Natural killer cell (primary cell): ENCODE data around the gene ALG6. TPM values are rescaled to one million over a fixed set of nuclear protein-coding genes. Genes with fewer than 3 reads are reported as not detected.

Experiments used
- ATAC-seq, 3 donors: fragments of 150-1000 bp in 2 of 3; fragments of 200-7000 bp in 1 of 3; cut with Tn5 transposase; 1 replicate in 1 of 3; 2 replicates in 2 of 3; pipeline ENCODE4 v1.10.0; 2021; ENCODE audit warnings: mild to moderate bottlenecking in 2 of 3, moderate library complexity in 2 of 3
- DNase-seq, 2 donors: peaks; one replicate each; pipeline versions ENCODE4 v3.0.0 to v3.0.0-alpha.2; 2013 to 2021; ENCODE audit warnings: mixed read lengths in 1 of 2
- H3K27ac ChIP-seq: one replicate; pipeline ENCODE4 v1.5.1; 2013; ENCODE audit warnings: mild to moderate bottlenecking, low read length
- H3K27me3 ChIP-seq: one replicate; pipeline ENCODE4 v1.6.1; 2013; ENCODE audit warnings: low read length; ENCODE audit not compliant: control insufficient read depth, insufficient read depth
- H3K36me3 ChIP-seq: one replicate; pipeline ENCODE4 v1.6.1; 2013; ENCODE audit warnings: low read length; ENCODE audit not compliant: control insufficient read depth, insufficient read depth
- H3K4me1 ChIP-seq: one replicate; pipeline ENCODE4 v1.6.1; 2013; ENCODE audit warnings: low read length; ENCODE audit not compliant: control insufficient read depth, insufficient read depth
- H3K4me3 ChIP-seq: one replicate; pipeline ENCODE4 v1.5.1; 2013; ENCODE audit warnings: low read length
- H3K9me3 ChIP-seq: one replicate; pipeline ENCODE4 v1.6.1; 2013; ENCODE audit warnings: low read length; ENCODE audit not compliant: control insufficient read depth, insufficient read depth
- H3K27ac Mint-ChIP-seq, 2 donors: one replicate each; pipeline ENCODE4 v1.8.0; 2022; ENCODE audit warnings: mild to moderate bottlenecking in 2 of 2, mixed read lengths in 2 of 2, moderate library complexity in 1 of 2
- H3K27me3 Mint-ChIP-seq, 2 donors: one replicate each; pipeline ENCODE4 v1.8.0; 2022; ENCODE audit warnings: low read depth in 2 of 2, mixed read lengths in 2 of 2
- H3K36me3 Mint-ChIP-seq: one replicate; pipeline ENCODE4 v1.8.0; 2022; ENCODE audit warnings: mixed read lengths
- H3K4me1 Mint-ChIP-seq, 2 donors: one replicate each; pipeline ENCODE4 v1.8.0; 2022; ENCODE audit warnings: mixed read lengths in 2 of 2
- H3K4me3 Mint-ChIP-seq: one replicate; pipeline ENCODE4 v1.8.0; 2022; ENCODE audit warnings: mild to moderate bottlenecking, moderate library complexity, mixed read lengths
- H3K9me3 Mint-ChIP-seq, 2 donors: one replicate each; pipeline ENCODE4 v1.8.0; 2022; ENCODE audit warnings: mixed read lengths in 2 of 2
- WGBS: methylation state at CpG from one replicate; pipeline ENCODE4 v1.1.7; 2013; ENCODE audit warnings: missing lambda C conversion rate; ENCODE audit not compliant: insufficient coverage; 5-methylcytosine and 5-hydroxymethylcytosine counted together
- intact Hi-C: fragments of 100-400 bp; cut with micrococcal nuclease; formaldehyde crosslinking; loops from one replicate; pipeline ENCODE4 v1.14.2; 2022
- total RNA-seq, 4 donors: library from RNA; stranded (reverse); fragments of 120-200 nt in 1 of 4; gene quantifications; one replicate each; pipeline versions ENCODE4 v1.2.3 to v1.2.4, GENCODE V29; 2013 to 2022
- TF ChIP-seq, protein P1 (sequence below): fragments of 200-600 bp; IDR thresholded peaks from one replicate; pipeline ENCODE4 v1.8.0; 2022; ENCODE audit warnings: antibody characterized with exemption

Gene ALG6
- total RNA-seq, 3 donors from 2014 or later (not counting 1 experiment from before 2014, with no cell fraction given), result 21.3 to 28.0 (median 23.4) TPM

DNA sequence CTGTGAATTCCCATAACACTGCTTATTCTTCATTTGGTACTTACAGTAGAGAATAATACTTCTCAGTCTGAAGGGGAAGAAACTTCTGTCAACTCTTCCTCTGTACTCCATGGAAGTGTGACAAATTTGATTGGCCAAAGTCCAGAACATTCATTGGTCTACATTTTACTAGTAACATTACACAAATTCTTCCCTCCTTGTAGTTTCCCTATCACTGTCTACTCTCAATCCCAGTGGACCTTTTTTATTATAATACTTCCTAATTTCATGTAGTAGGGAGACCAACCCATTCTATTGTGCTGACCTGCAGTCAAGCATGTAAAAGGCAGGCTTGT is 74.7 kb downstream of the ALG6 start:
- no peaks in the 10 kb centered on the region for H3K4me1 Mint-ChIP-seq
- H3K4me3 ChIP-seq, result no peak overlapping the region
- H3K27me3 Mint-ChIP-seq, result no peaks in the 10 kb centered on the region
- H3K4me1 ChIP-seq, result no peaks in the 10 kb centered on the region
- TF ChIP-seq, protein P1, sequence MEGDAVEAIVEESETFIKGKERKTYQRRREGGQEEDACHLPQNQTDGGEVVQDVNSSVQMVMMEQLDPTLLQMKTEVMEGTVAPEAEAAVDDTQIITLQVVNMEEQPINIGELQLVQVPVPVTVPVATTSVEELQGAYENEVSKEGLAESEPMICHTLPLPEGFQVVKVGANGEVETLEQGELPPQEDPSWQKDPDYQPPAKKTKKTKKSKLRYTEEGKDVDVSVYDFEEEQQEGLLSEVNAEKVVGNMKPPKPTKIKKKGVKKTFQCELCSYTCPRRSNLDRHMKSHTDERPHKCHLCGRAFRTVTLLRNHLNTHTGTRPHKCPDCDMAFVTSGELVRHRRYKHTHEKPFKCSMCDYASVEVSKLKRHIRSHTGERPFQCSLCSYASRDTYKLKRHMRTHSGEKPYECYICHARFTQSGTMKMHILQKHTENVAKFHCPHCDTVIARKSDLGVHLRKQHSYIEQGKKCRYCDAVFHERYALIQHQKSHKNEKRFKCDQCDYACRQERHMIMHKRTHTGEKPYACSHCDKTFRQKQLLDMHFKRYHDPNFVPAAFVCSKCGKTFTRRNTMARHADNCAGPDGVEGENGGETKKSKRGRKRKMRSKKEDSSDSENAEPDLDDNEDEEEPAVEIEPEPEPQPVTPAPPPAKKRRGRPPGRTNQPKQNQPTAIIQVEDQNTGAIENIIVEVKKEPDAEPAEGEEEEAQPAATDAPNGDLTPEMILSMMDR, result no peak
- intact Hi-C loops, result loop anchor here (5.0 kb wide), 1 partner anchor 600 kb away; no protein-coding TSS in a partner anchor
- H3K9me3 ChIP-seq, result no peaks in the 10 kb centered on the region
- no peaks in the 10 kb centered on the region for H3K9me3 Mint-ChIP-seq
- H3K27ac ChIP-seq, result no peak overlapping the region
- ATAC-seq (no peak), DNase-seq (no peak)
- H3K36me3 Mint-ChIP-seq, result no peaks in the 10 kb centered on the region
- no peak overlapping the region for H3K27ac Mint-ChIP-seq
- H3K4me3 Mint-ChIP-seq, result no peak overlapping the region
- no peaks in the 10 kb centered on the region for H3K27me3 ChIP-seq
- H3K36me3 ChIP-seq, result no peaks in the 10 kb centered on the region

DNA sequence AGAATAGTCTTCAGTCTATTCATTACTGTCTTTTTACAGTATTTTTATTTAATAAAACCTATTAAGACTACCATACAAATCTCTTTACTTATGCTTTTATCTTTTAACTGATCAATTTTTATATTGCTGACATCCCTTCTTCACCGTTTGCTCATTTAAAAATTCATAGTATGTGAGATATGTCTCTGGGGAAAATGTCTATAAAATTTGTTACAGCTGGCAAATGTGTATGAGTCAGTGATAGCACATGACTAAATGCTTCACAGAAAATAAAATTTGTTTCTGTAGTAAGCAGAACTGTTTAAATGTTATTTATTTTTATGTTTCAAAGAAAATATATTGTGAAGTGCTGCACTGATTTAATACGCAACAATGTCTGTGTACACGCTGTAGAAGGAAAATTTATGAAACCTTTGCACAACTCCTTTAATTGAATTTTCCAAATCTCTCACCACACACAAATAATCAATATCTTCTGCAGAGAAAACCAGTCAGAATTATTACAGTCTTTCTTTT is 81.4 kb downstream of the ALG6 start:
- Mint-ChIP-seq H3K4me1 (no peaks in the 10 kb centered on the region), H3K36me3 (no peaks in the 10 kb centered on the region), H3K4me3 (no peak overlapping the region), H3K27ac (no peak overlapping the region), H3K9me3 (no peaks in the 10 kb centered on the region), H3K27me3 (no peaks in the 10 kb centered on the region)
- intact Hi-C loops, result no loop called here
- no peak overlapping the region for H3K4me3 ChIP-seq
- 100% methylated on average over 2 of the region's 3 CpGs for WGBS
- no peaks in the 10 kb centered on the region for H3K9me3 ChIP-seq
- ATAC-seq (no peak), DNase-seq (no peak)
- no peaks in the 10 kb centered on the region for H3K36me3 ChIP-seq
- no peaks in the 10 kb centered on the region for H3K27me3 ChIP-seq
- TF ChIP-seq, protein P1, result no peak
- no peak overlapping the region for H3K27ac ChIP-seq
- no peaks in the 10 kb centered on the region for H3K4me1 ChIP-seq

DNA sequence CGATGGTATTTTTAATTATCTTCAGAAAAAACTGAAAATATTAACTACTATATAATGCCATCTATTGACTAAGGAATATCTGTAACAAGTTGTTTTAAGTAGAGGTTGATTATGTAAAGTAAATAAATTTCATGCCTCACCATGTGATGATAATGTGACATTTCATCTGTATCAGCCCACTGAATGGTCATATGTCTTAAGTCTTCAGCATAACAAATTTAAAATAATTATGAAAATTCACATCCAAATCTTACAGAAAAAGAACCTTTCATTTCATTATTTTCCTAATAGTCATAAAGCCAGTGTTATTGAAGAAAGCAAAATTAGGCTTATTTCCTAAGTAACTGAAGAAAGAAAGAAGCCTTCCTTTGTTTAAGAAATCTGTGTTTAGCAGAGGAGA is 83.0 kb downstream of the ALG6 start:
- intact Hi-C loops, result no loop called here
- WGBS, result no CpG with 5 or more reads among the region's 1 CpG
- H3K4me3 Mint-ChIP-seq, result no peak overlapping the region

DNA sequence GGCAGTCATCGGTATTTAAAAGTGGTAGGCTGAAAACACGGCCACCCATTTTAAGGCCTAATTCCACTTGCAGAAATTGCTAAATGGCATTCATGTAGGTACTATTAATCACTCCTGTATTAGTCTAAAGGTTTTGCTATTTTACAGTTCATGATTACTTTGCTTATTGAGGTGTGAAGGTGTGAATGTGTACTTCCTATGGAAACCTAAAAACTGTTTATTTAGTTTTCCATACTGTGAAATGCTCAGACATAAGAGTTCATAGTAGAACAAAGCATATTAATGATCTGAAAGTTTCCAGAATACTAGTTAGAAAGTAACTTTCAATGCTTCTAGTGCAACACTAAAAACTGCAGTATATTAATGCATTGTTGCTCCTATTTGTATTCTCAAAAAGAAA is 85.8 kb downstream of the ALG6 start:
- no peak overlapping the region for H3K4me3 Mint-ChIP-seq
- 100% methylated on average over 2 of the region's 2 CpGs for WGBS
- no peaks in the 10 kb centered on the region for H3K27me3 ChIP-seq
- H3K9me3 ChIP-seq, result no peaks in the 10 kb centered on the region
- ATAC-seq, result no peak
- H3K9me3 Mint-ChIP-seq, result no peaks in the 10 kb centered on the region
- no peaks in the 10 kb centered on the region for H3K4me1 Mint-ChIP-seq
- no peaks in the 10 kb centered on the region for H3K4me1 ChIP-seq
- no peak overlapping the region for H3K4me3 ChIP-seq
- no peak for DNase-seq
- H3K36me3 ChIP-seq, result no peaks in the 10 kb centered on the region
- TF ChIP-seq, protein P1, result no peak
- H3K36me3 Mint-ChIP-seq, result no peaks in the 10 kb centered on the region
- H3K27ac ChIP-seq, result no peak overlapping the region
- no peaks in the 10 kb centered on the region for H3K27me3 Mint-ChIP-seq
- intact Hi-C loops, result no loop called here
- no peak overlapping the region for H3K27ac Mint-ChIP-seq

More for the DNA sequence above, 83.0 kb downstream of the ALG6 start:
- no peaks in the 10 kb centered on the region for H3K36me3 ChIP-seq
- no peaks in the 10 kb centered on the region for H3K9me3 Mint-ChIP-seq
- no peak overlapping the region for H3K27ac ChIP-seq
- no peaks in the 10 kb centered on the region for H3K9me3 ChIP-seq
- no peaks in the 10 kb centered on the region for H3K27me3 Mint-ChIP-seq
- no peak for ATAC-seq
- no peaks in the 10 kb centered on the region for H3K36me3 Mint-ChIP-seq
- TF ChIP-seq, protein P1, result no peak
- no peaks in the 10 kb centered on the region for H3K4me1 ChIP-seq
- no peak for DNase-seq
- H3K4me1 Mint-ChIP-seq, result no peaks in the 10 kb centered on the region
- H3K27ac Mint-ChIP-seq, result no peak overlapping the region
- no peaks in the 10 kb centered on the region for H3K27me3 ChIP-seq
- H3K4me3 ChIP-seq, result no peak overlapping the region
